GM21367 (cell line): ENCODE data around the gene ZNF521.
"Not testable (repeated sequence)": the region's sequence is repeated elsewhere in the genome, so short reads cannot be mapped to it uniquely, and the experiment has no call there.

Source experiments
- ATAC-seq: cut with Tn5 transposase; IDR thresholded peaks from one replicate; pipeline ENCODE4 v1.9.1; 2021; ENCODE audit not compliant: unreplicated experiment

Gene ZNF521

GRCh38 chr18:25047983-25048382, 304.0 kb downstream of the ZNF521 start:
- no peak for ATAC-seq

- no peak for ATAC-seq
These were observed 304.5 kb downstream of the ZNF521 start for GRCh38 chr18:25047421-25047820.

DNA sequence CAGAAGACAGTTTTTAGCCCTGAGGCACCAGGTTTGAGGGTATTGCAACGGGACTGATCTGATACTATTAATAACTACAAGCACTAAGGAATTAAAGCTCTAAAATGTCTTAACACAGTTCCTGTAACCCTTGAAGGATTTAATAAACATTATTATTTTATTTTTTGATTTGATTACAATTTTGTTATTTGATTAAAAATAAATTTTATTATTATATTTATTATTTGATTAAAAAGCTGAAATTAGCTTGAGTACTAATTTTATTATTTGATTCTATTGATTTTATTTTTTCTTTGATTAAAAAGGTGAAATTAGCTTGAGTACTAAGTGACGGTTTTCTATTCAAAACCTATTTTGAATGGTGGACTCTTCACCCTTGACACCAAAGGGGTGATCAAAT, 307.3 kb downstream of the ZNF521 start:
- no peak for ATAC-seq

DNA sequence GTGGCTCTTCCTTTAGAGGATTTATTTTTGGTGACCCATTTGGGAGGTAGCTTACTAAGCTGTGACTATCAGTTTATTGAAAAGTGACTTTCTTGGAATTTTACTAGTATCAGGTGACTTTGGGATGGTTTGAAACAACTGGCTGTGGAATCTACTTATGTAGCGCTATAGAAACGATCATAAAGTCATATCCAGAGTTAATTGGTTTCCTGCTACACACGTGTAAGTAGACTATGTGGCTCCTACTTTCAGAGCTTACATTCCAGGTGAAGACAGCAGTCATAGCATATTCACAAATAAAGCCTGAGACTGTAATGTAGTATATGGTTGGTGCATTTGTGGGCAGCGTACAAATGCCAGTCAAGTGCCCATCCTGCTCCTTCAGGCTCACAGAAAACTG, 308.9 kb downstream of the ZNF521 start:
- ATAC-seq, result no peak

DNA sequence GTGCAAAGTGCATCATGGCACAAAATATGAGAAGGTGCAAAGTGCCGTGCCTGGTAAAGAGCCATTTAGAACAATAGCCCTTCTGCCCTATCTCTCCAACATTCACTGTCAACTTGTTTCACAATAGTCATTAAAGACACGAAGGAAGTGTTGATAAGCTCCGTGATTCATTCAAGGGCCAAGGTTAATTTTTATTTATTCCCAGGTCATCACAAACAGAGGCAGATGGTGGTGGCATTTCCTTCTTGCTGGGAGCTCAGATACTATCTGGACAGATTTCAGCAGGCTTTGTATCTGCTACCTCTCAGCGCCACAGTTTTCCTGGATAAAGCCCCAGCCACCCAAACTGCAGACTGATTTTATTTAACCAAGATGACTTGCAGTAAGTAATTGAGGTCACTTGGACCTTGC, 309.3 kb downstream of the ZNF521 start:
- no peak for ATAC-seq

GRCh38 chr18:25039781-25040180, 312.2 kb downstream of the ZNF521 start:
- ATAC-seq, result no peak

GRCh38 chr18:25038261-25038660, 313.7 kb downstream of the ZNF521 start:
- ATAC-seq, result no peak

DNA sequence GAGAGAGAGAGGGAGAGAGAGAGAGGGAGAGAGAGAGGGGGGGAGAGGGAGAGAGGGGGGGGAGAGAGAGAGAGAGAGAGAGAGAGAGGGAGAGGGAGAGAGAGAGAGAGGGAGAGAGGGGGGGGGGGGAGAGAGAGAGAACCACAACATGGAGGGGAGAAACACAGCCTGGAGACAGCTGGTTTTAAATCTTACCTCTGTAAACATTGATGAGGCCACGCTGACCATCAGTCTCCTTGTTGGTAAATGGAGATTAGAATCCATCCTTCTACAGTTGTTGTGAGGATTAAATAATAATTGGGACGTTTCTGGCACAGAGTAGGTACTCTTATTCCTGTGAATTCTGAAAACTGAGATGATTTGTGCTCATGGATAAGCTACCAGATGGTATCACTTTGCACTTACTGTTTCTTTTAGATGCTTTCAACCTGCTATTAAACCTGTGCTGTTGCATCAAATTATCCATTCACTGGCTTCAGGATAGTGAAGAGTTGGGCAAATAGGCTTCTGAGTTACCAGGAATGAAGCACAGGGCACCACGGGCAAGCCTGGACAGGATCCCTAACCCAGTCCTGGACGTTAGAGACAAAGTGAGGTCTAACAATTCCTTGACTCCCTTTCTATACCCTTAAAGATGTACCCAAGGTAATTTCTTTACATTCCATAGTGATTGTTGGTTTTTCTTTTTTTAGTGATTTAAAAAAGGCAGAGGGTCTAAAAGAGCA, 318.1 kb downstream of the ZNF521 start:
- ATAC-seq, result no peak

DNA sequence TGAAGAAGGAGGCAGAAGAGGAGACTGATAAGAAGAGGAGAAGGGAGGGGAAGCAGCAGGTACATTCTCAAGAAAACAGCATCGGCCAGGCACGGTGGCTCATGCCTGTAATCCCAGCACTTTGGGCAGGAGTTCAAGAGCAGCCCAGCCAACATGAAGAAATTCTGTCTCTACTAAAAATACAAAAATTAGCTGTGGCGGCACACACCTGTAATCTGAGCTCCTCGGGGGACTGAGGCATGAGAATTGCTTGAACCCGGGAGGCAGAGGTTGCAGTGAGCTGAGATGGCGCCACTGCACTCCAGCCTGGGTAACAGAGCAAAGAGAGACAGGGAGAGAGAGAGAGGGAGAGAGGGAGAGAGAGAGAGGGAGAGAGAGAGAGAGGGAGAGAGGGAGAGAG, 318.8 kb downstream of the ZNF521 start:
- ATAC-seq, result not testable (repeated sequence)

GRCh38 chr18:25029802-25030201, 322.2 kb downstream of the ZNF521 start:
- ATAC-seq, result no peak

GRCh38 chr18:25019931-25020330, 332.0 kb downstream of the ZNF521 start:
- no peak for ATAC-seq

DNA sequence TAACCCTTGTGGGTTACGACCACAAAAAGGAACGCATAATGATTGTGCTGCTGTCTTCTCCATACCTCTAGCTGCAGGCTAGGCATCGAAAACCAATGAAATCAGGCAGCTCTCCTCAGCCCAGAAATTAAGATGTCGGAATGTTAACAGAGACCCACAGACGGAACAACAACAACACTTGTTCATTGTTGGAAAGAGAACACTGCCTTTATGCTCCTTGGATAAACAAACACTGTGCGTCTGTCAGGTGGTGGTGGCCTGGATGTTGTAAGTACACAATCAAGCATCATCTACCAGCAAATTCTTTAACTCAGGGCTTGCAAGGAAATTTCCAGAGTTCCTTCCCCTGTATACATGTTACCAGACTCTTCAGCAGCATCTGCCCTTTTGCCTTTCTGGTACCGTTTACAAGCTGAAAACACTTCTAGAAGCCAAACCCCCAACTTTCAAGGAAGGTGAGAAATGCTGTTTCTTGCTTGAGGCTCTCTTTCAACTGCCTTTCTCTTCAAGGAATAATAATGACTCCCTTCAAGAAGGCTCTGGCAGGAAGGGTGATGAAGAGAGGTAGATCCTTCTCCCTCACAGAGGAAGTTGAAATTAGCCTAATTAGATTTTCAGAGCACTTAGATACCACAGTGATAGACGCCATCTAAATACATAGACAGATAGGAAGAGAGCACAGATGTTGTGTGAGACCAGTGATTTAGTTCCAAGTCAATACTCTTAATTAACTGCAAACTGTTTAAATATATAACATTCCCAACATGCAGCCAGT, 332.7 kb downstream of the ZNF521 start:
- ATAC-seq, result no peak

- ATAC-seq, result no peak
These were observed 335.3 kb downstream of the ZNF521 start for GRCh38 chr18:25016666-25017065.

- no peak for ATAC-seq
These were observed 335.8 kb downstream of the ZNF521 start for GRCh38 chr18:25016181-25016580.
